Activated CD4-positive, alpha-beta T cell treated with anti-CD3 and anti-CD28 coated beads for 24 hours (primary cell): ENCODE data around the gene CPSF3.

ENCODE experiments used
- DNase-seq, 2 donors: peaks; one replicate each; pipeline ENCODE4 v3.0.0-alpha.2; 2020; ENCODE audit warnings: low read depth in 2 of 2

Gene CPSF3

GRCh38 chr2:9518163-9518562, 94.7 kb downstream of the CPSF3 start:
- DNase-seq: no peak

- no peak for DNase-seq
Observed at GRCh38 chr2:9518780-9519179, 95.3 kb downstream of the CPSF3 start.

- no peak for DNase-seq
Observed at GRCh38 chr2:9519250-9519649, 95.8 kb downstream of the CPSF3 start.
